Measurements from ENCODE around the gene PTPRM. TPM values are rescaled to one million over a fixed set of nuclear protein-coding genes. Genes with fewer than 3 reads are reported as not detected.

PTPRM gene
- total and polyA plus RNA-seq, 2 donors (not counting 3 experiments of a cell fraction or from before 2014, with no cell fraction given): 37.4 to 43.7 TPM

- Histone ChIP-seq H4K20me1 (replicated peaks; ENCODE audit: control insufficient read depth, extremely low read depth, insufficient read depth, low read length) (no peaks in the 10 kb centered on the region), H3K9ac (replicated peaks; ENCODE audit: extremely low read depth, insufficient read depth, low read length) (no peak overlapping the region), H3K27me3 (ENCODE audit: control insufficient read depth in 2 of 2, insufficient read depth in 2 of 2, low read length in 2 of 2) (no peaks in the 10 kb centered on the region), H2AFZ (ENCODE audit: low read depth, low read length) (no peak overlapping the region), H3K27ac (ENCODE audit: insufficient read depth, low read depth, low read length) (no peak overlapping the region), H3K4me3 (replicated peaks in 1 of 3; ENCODE audit: insufficient read depth in 1 of 3, low read depth in 1 of 3, low read length in 3 of 3) (no peak overlapping the region), H3K36me3 (ENCODE audit: control insufficient read depth in 2 of 2, extremely low read depth in 1 of 2, insufficient read depth in 2 of 2, low read length in 2 of 2) (no peaks in the 10 kb centered on the region), H3K79me2 (ENCODE audit: control insufficient read depth, insufficient read depth, low read length) (no peaks in the 10 kb centered on the region), H3K9me1 (replicated peaks; ENCODE audit: control insufficient read depth, extremely low read depth, insufficient read depth, low read length) (no peaks in the 10 kb centered on the region), H3K9me3 (replicated peaks; ENCODE audit: control insufficient read depth, insufficient read depth, low read length) (no peaks in the 10 kb centered on the region), H3K4me1 (ENCODE audit: control insufficient read depth, extremely low read depth, insufficient read depth, low read length) (no peaks in the 10 kb centered on the region), H3K4me2 (ENCODE audit: insufficient read depth, low read length) (no peak overlapping the region)
- ChIA-PET CTCF (interaction anchor here (1.2 kb wide), 1 partner anchor 142 kb away, joined by 3 read pairs; no protein-coding TSS in a partner anchor), POLR2A (no interaction called here)
- TF ChIP-seq MYC (IDR thresholded peaks at IDR 0.05; ENCODE audit: low read depth, low read length) (no peak), GATA2 (IDR thresholded peaks at IDR 0.05; ENCODE audit: insufficient read depth, insufficient read length, low read depth, low read length) (no peak), EZH2 (IDR thresholded peaks at IDR 0.05; ENCODE audit: borderline replicate concordance, low read depth, low read length, severe bottlenecking) (no peak), POLR2AphosphoS5 (IDR thresholded peaks at IDR 0.05; ENCODE audit: insufficient read depth, low read depth, low read length) (no peak), JUN (IDR thresholded peaks at IDR 0.05; ENCODE audit: borderline replicate concordance, insufficient read depth, insufficient read length, low read depth) (no peak)
- DNase-seq (ENCODE audit: low read depth, low spot score) (no peak), FAIRE-seq (no peak)
- dilution Hi-C loops (cut with MboI; ENCODE audit: extremely low pct_ligation_motif_present, low sequenced_read_pairs): no loop called here
- no TSS peak for BruUV-seq (replicated peaks)
- intact Hi-C loops (cut with micrococcal nuclease): no loop called here
Measured at GRCh38 chr18:7931763-7932162, 364.6 kb downstream of the PTPRM start.

GRCh38 chr18:7937268-7937667, 370.2 kb downstream of the PTPRM start:
- Histone ChIP-seq H3K27ac (ENCODE audit: insufficient read depth, low read depth, low read length) (no peak overlapping the region), H3K4me2 (ENCODE audit: insufficient read depth, low read length) (no peak overlapping the region), H3K27me3 (ENCODE audit: control insufficient read depth in 2 of 2, insufficient read depth in 2 of 2, low read length in 2 of 2) (no peaks in the 10 kb centered on the region), H3K4me3 (replicated peaks in 1 of 3; ENCODE audit: insufficient read depth in 1 of 3, low read depth in 1 of 3, low read length in 3 of 3) (no peak overlapping the region), H3K9me1 (replicated peaks; ENCODE audit: control insufficient read depth, extremely low read depth, insufficient read depth, low read length) (no peaks in the 10 kb centered on the region), H3K9me3 (replicated peaks; ENCODE audit: control insufficient read depth, insufficient read depth, low read length) (no peaks in the 10 kb centered on the region), H3K36me3 (ENCODE audit: control insufficient read depth in 2 of 2, extremely low read depth in 1 of 2, insufficient read depth in 2 of 2, low read length in 2 of 2) (no peaks in the 10 kb centered on the region), H3K79me2 (ENCODE audit: control insufficient read depth, insufficient read depth, low read length) (no peaks in the 10 kb centered on the region), H4K20me1 (replicated peaks; ENCODE audit: control insufficient read depth, extremely low read depth, insufficient read depth, low read length) (no peaks in the 10 kb centered on the region), H3K4me1 (ENCODE audit: control insufficient read depth, extremely low read depth, insufficient read depth, low read length) (no peaks in the 10 kb centered on the region), H3K9ac (replicated peaks; ENCODE audit: extremely low read depth, insufficient read depth, low read length) (no peak overlapping the region), H2AFZ (ENCODE audit: low read depth, low read length) (no peak overlapping the region)
- ChIA-PET CTCF (no interaction called here), POLR2A (no interaction called here)
- DNase-seq (ENCODE audit: low read depth, low spot score) (no peak), FAIRE-seq (no peak)
- no TSS peak for BruUV-seq (replicated peaks)
- intact Hi-C loops (cut with micrococcal nuclease): no loop called here
- dilution Hi-C loops (cut with MboI; ENCODE audit: extremely low pct_ligation_motif_present, low sequenced_read_pairs): no loop called here
- no peak for TF ChIP-seq FOS (IDR thresholded peaks at IDR 0.05; ENCODE audit: borderline replicate concordance, insufficient read depth, low read length)
- TF ChIP-seq MYC (IDR thresholded peaks at IDR 0.05; ENCODE audit: low read depth, low read length): no peak
- TF ChIP-seq POLR2AphosphoS5 (IDR thresholded peaks at IDR 0.05; ENCODE audit: insufficient read depth, low read depth, low read length): no peak
- TF ChIP-seq GATA2 (IDR thresholded peaks at IDR 0.05; ENCODE audit: insufficient read depth, insufficient read length, low read depth, low read length): no peak
- TF ChIP-seq EZH2 (IDR thresholded peaks at IDR 0.05; ENCODE audit: borderline replicate concordance, low read depth, low read length, severe bottlenecking): no peak
- no peak for TF ChIP-seq JUN (IDR thresholded peaks at IDR 0.05; ENCODE audit: borderline replicate concordance, insufficient read depth, insufficient read length, low read depth)
- no peak for TF ChIP-seq CTCF (IDR thresholded peaks at IDR 0.05; ENCODE audit: extremely low read depth in 1 of 2, insufficient read depth in 1 of 2, low read depth in 1 of 2, low read length in 2 of 2)
- no peak for TF ChIP-seq POLR2A (IDR thresholded peaks at IDR 0.05; ENCODE audit: low read depth, low read length)
- TF ChIP-seq MAX (IDR thresholded peaks at IDR 0.05; ENCODE audit: insufficient read depth, insufficient read length): no peak

All from endothelial cell of umbilical vein (primary cell).